ENCODE data around the gene RERE.
"Not testable (repeated sequence)": the region's sequence is repeated elsewhere in the genome, so short reads cannot be mapped to it uniquely, and the experiment has no call there.

The RERE gene

GRCh38 chr1:8448911-8449661, 368.4 kb downstream of the RERE start:
- peak; percentile 74 for DNase-seq (ENCODE audit: low spot score)

DNA sequence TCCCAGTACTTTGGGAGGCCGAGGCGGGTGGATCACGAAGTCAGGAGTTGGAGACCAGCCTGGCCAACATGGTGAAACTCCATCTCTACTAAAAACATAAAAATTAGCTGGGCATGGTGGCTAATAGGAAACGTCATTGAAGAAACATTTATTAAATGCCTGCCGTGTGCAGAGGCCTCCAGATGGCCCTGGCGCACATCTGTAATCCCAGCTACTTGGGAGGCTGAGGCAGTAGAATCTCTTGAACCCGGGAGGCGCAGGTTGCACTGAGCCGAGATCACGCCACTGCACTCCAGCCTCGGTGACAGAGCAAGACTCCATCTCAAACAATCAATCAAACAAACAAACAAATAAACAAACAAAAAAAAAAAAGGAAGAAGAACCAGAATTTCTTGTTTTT, 368.9 kb downstream of the RERE start:
- peak; percentile 44 for DNase-seq (ENCODE audit: low spot score)

- no peak for DNase-seq (ENCODE audit: low spot score)
Measured at GRCh38 chr1:8447616-8448150, 369.8 kb downstream of the RERE start.

DNA sequence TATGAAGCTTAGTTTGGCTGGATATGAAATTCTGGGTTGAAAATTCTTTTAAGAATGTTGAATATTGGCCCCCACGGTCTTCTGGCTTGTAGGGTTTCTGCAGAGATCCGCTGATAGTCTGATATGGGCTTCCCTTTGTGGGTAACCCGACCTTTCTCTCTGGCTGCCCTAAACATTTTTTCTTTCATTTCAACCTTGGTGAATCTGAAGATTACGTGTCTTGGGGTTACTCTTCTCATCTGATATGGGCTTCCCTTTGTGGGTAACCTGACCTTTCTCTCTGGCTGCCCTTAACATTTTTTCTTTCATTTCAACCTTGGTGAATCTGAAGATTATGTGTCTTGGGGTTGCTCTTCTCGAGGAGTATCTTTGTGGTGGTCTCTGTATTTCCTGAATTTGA, 371.3 kb downstream of the RERE start:
- not testable (repeated sequence) for DNase-seq (ENCODE audit: low spot score)

DNA sequence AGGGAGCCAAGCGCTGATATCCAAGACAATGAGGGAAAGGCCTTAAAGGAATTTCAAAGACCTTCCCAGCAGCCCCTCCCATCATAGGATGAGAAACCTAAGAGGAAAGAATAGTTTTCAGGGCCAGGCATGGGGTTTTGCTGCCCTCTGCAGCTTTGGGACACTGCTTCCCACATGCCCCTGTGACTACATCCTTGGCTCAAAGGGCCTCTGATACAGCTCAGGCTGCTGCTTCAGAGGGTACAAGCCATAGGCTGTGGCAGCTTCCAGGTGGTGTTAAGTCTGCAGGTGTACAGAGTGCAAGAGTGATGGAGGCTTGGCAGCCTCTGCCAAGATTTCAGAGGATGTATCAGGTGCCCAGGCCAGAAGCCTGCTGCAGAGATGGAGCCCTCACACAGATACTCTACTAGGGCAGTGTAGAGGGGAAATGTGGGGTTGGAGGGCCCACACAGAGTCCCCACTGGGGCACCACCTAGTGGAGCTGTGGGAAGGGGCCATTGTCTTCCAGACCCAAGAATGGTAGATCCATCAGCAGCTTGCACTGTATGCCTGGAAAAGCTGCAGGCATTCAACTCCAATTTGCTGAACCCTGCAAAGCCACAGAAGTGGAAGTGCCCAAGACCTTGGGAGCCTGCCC, 373.8 kb downstream of the RERE start:
- no peak for DNase-seq (ENCODE audit: low spot score)

DNA sequence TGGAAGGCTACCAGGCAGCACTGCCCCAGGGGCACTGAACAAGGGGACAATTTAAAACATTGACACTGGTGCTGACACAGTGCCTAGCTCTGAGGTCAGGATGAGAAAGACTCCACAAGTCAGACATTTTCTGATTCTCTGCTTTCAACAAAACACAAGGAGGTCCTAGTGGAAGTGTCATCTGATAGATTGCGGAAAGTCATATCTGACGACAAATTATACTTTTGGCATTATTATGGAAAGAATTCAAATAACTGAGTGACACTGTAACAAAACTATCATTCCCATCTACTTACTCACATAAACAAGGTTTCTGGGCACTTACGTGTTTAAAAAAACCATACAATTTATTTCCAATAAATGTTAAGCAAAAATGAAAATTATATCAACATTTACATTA, 376.0 kb downstream of the RERE start:
- no peak for DNase-seq (ENCODE audit: low spot score)

DNA sequence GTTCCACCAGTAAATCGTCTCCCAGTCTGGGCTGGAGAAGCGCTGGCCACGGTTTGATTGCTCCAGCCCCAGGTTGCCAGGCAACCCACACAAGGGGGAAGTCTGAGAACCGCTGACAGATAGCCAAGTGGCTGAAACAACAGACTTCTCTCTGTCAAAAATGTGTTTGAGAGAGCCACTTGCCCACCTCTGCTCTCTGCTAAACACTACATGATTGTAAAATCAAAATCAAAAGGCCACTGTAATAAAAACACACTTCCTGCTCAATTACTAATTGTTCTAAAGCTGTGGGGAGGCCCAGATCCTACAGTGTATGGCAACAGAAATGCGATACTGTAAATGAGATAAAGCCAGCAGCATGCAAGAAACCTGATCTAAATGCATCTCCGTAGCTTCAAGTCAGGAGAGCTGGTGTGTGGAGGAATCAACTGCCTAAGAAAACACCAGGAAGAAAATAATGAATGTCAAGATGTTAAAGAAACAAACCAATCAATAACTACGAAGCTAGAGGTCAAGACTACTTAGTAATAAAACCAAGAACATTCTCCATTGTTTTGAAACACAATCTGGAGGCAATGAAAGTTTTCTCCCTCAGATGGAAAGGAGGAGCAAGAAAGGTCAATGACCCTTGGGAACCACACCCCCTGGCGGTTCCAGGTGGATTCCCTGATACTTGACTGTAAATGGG, 378.3 kb downstream of the RERE start:
- DNase-seq (ENCODE audit: low spot score) = peak; percentile 93

GRCh38 chr1:8438489-8438888, 379.0 kb downstream of the RERE start:
- DNase-seq (ENCODE audit: low spot score) = no peak

DNA sequence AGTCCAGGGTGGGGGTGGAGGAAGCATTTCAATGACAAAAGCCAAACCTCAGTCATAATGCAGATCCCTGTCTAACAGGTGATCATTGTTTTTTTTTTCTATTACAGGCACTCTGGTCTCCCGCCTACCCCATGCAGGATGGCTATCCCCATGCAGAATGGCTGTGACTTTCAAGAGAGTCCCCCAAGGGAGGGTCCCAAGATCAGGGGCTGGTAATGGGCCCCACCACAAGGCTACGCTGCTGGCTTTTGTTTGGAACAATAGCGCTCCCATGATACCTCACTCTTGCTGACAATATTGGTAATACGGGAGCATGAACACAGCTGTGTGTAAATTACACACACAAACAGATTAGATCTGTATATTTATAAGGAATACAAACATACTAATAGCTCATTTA, 380.1 kb downstream of the RERE start:
- DNase-seq (ENCODE audit: low spot score) = no peak

GRCh38 chr1:8435569-8436071, 381.8 kb downstream of the RERE start:
- DNase-seq (ENCODE audit: low spot score) = no peak

DNA sequence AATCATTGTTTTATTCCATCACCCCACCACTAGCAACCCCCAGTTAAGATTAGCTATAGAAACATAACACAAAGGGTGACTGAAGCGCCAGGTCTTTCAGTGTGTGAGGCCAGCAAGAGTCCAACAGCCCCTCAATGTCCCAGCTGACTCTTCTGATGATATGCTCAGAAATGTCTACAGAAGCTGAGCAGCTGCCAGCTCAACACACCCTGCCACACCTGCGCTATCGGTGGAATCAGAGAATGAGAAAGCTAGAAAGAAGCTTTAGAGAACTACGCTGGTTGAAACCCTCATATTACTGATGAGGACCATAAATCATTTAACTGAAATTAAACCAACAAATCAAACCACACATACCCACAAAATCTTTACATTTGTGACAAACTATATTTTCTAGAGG, 383.3 kb downstream of the RERE start:
- no peak for DNase-seq (ENCODE audit: low spot score)

DNA sequence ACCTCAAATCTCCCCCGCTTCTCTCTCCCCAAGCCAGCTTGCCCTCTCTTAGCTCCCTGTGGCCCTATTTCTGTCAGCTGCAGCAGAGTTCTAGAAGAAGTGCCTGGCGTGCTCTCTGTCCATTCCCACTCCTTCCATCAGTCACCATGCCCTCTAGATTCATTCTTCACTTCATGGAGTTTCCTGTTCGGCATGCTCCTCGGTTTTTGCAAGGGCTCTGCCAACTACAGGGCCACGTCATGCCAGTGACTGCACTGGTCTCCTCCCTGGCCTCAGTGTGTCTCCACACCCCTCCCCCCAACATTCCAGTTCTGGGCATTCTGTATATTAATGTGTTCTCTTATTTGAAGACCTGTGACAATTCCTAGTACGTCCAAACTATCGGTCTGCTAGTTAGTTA, 385.7 kb downstream of the RERE start:
- no peak for DNase-seq (ENCODE audit: low spot score)

- no peak for DNase-seq (ENCODE audit: low spot score)
Measured at GRCh38 chr1:8431019-8431418, 386.4 kb downstream of the RERE start.

DNA sequence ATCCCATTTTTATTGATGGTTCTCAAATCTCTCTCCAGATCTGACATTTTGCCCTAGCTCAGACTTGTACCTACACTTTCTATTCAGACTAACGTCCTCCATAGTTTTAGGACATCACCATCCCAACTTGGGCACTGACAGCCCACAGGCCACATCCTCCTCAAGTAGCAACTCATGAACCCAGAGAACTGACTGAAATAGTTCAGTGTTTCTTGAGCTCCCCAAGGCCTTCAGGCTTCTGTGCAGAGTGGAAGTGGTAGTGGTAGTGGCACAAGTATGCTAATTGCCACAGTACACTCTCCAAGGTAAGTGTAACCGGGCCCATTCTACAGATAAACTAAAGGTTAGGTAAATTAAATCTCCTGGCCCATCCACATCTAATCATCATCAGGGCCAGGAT, 387.0 kb downstream of the RERE start:
- DNase-seq (ENCODE audit: low spot score) = no peak

GRCh38 chr1:8429549-8430110, 387.8 kb downstream of the RERE start:
- no peak for DNase-seq (ENCODE audit: low spot score)

DNA sequence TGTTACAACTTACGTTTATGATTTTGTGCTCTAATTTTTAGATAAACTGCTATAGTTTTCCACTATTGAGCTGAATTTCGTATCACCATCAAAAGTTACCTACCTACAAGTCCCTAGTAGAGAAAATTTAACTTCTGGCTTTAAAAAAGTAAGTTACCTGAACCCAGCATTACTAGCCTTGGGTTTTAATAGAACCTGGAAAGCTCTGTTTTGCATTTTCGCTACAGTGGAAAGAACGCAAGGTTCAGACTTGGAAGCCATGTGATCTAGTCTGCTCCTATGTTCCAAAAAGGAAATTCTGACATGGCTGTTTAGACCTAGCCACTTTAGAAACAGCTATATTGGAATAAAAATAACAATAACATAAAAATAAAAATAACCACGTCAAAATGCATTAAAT, 389.0 kb downstream of the RERE start:
- DNase-seq (ENCODE audit: low spot score) = no peak

GRCh38 chr1:8427986-8428385, 389.5 kb downstream of the RERE start:
- no peak for DNase-seq (ENCODE audit: low spot score)

DNA sequence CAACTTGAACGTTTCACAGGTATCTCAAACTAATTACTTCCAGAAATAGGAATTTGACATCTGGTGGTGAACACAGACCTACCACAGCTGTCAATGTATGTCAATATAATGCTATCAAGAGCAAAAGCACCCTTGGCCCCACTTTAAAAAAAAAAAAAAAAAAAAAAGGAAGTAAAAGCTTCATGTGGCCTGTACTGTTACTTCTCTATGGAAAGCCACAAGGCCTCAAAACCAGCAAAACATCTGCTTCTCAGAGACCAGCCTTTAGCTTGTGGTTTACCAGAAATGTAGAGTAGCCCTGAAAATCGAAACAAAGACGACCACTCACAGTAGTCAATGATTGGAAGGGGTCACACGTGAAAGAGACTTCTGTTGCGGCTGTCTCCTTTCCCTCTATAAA, 389.9 kb downstream of the RERE start:
- DNase-seq (ENCODE audit: low spot score) = no peak

DNA sequence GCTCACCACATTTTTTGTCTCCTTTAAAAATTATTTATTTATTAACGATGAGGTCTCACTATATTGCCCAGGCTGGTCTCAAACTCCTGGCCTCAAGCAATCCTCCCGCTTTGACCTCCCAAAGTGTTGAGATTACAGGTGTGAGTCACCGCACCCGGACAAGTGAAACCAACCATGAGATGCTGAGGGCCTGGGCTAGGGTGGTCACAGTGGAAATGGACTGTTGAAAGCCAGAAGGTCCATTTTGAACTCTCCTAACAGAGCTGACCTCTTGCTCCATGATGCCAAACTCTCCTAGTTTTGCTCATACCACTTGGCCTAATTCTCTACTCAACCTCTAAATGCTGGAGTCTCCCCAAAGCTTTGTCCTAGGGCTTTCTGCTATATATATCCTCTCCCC, 390.4 kb downstream of the RERE start:
- DNase-seq (ENCODE audit: low spot score) = no peak

DNA sequence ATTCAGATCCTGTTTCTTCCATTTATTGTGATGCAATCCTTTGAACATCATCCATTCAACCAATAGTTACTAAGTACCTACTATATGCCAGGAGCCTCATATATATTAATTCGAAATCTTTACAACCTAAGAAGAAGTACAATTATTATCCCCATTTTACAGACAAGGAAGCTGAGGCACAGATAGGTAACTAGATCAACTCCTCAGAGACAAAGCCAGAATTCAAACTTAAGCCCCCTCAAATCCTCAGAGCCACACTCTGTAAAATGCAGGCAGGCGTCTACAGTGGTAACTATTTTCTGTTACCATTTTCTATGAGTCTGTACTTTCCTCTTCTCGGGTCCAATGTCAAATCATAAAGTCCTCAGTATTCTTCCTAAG, 391.7 kb downstream of the RERE start:
- no peak for DNase-seq (ENCODE audit: low spot score)

- no peak for DNase-seq (ENCODE audit: low spot score)
Measured at GRCh38 chr1:8425150-8425780, 392.2 kb downstream of the RERE start.

GRCh38 chr1:8424539-8425116, 392.8 kb downstream of the RERE start:
- DNase-seq (ENCODE audit: low spot score) = no peak

Measured in AG20443 (cell line).